SK-N-SH (cell line): ENCODE measurements around the gene SLC2A4. TPM values are rescaled to one million over a fixed set of nuclear protein-coding genes. Genes with fewer than 3 reads are reported as not detected.

Experiments
- CTCF ChIA-PET: fragments of 300-600, 350-600 bp; formaldehyde crosslinking; extraction: SDS; loops from one replicate; lab custom pipeline; 2021; lab: Yijun Ruan, JAX
- POLR2A ChIA-PET: fragments of 350-600 bp; sonication (Branson Sonifier 250); formaldehyde crosslinking; extraction: SDS; loops from one replicate; lab custom pipeline; 2020; ENCODE audit warnings: antibody characterized with exemption, inconsistent platforms; lab: Yijun Ruan, JAX
- DNase-seq: peaks from one replicate; pipeline ENCODE4 v3.0.0; 2012
- H2AFZ ChIP-seq: fragments of 200-600 bp; sonication (generic); 2 replicates; pipeline ENCODE4 v1.8.1; 2016; ENCODE audit warnings: antibody characterized with exemption, mild to moderate bottlenecking, low read depth
- H3F3A ChIP-seq: fragments of 200-600 bp; sonication (generic); replicated peaks from 2 replicates; pipeline ENCODE3; 2016; ENCODE audit warnings: antibody characterized with exemption, mild to moderate bottlenecking; ENCODE audit not compliant: insufficient read depth
- H3K27ac ChIP-seq, 2 experiments: fragments of 200-500 bp in 1 of 2; fragments of 200-600 bp in 1 of 2; sonication (Bioruptor generic) in 1 of 2; sonication (generic), shearing (Covaris generic) in 1 of 2; 2 replicates each; pipeline versions ENCODE4 v1.5.1 to v1.6.1; 2014 to 2016; ENCODE audit warnings: low read depth in 2 of 2, inconsistent platforms in 1 of 2, low read length in 1 of 2, mild to moderate bottlenecking in 1 of 2, mixed read lengths in 1 of 2
- H3K27me3 ChIP-seq: fragments of 200-600 bp; sonication (generic), shearing (Covaris generic); 2 replicates; pipeline ENCODE4 v1.6.1; 2016; ENCODE audit warnings: mixed run types; ENCODE audit not compliant: insufficient read depth
- H3K36me3 ChIP-seq, 2 experiments: fragments of 200-500 bp in 1 of 2; fragments of 200-600 bp in 1 of 2; sonication (Bioruptor generic) in 1 of 2; sonication (generic) in 1 of 2; replicated peaks in 1 of 2; 2 replicates each; pipeline versions ENCODE3 to v1.5.1; 2014 to 2016; ENCODE audit warnings: low read length in 1 of 2, mild to moderate bottlenecking in 1 of 2; ENCODE audit not compliant: insufficient read depth in 2 of 2, control insufficient read depth in 1 of 2
- H3K4me1 ChIP-seq, 2 experiments: fragments of 200-500 bp in 1 of 2; fragments of 200-600 bp in 1 of 2; sonication (Bioruptor generic) in 1 of 2; sonication (generic), shearing (Covaris generic) in 1 of 2; 2 replicates each; pipeline versions ENCODE4 v1.5.1 to v1.6.1; 2014 to 2016; ENCODE audit warnings: low read depth in 1 of 2, low read length in 1 of 2, mixed run types in 1 of 2; ENCODE audit not compliant: insufficient read depth in 2 of 2, control insufficient read depth in 1 of 2
- H3K4me2 ChIP-seq: fragments of 200-600 bp; sonication (generic), shearing (Covaris generic); 2 replicates; pipeline ENCODE4 v1.6.1; 2017; ENCODE audit warnings: mixed run types
- H3K4me3 ChIP-seq, 2 experiments: fragments of 200-500 bp in 1 of 2; fragments of 200-600 bp in 1 of 2; sonication (Bioruptor generic) in 1 of 2; sonication (generic), shearing (Covaris generic) in 1 of 2; 2 replicates each; pipeline versions ENCODE4 v1.5.1 to v1.8.1; 2014 to 2016; ENCODE audit warnings: low read depth in 2 of 2, inconsistent platforms in 1 of 2, low read length in 1 of 2, mild to moderate bottlenecking in 1 of 2, mixed read lengths in 1 of 2, moderate library complexity in 1 of 2
- H3K79me2 ChIP-seq: fragments of 200-600 bp; sonication (generic); 2 replicates; pipeline ENCODE4 v1.8.1; 2017; ENCODE audit warnings: mild to moderate bottlenecking; ENCODE audit not compliant: insufficient read depth
- H3K9ac ChIP-seq: fragments of 200-600 bp; sonication (generic); 2 replicates; pipeline ENCODE4 v1.6.1; 2017; ENCODE audit warnings: mixed run types
- H3K9me2 ChIP-seq: fragments of 200-600 bp; sonication (generic); 2 replicates; pipeline ENCODE4 v1.6.1; 2017; ENCODE audit warnings: mixed run types
- H3K9me3 ChIP-seq: fragments of 200-600 bp; sonication (generic); 2 replicates; pipeline ENCODE4 v1.6.1; 2017; ENCODE audit warnings: mixed run types, mild to moderate bottlenecking, moderate library complexity
- H4K20me1 ChIP-seq: fragments of 200-600 bp; sonication (generic); 2 replicates; pipeline ENCODE4 v1.6.1; 2017; ENCODE audit warnings: mild to moderate bottlenecking, mixed run types; ENCODE audit not compliant: insufficient read depth
- CHD2 ChIP-seq: fragments of 150-350 bp; IDR thresholded peaks from 2 replicates; pipeline ENCODE4 v1.6.1; 2018; ENCODE audit warnings: low read length; ENCODE audit not compliant: partially characterized antibody
- ELF1 ChIP-seq: IDR thresholded peaks from 2 replicates; pipeline ENCODE4 v1.4.0; 2012
- EP300 ChIP-seq, 2 experiments: IDR thresholded peaks; 2 replicates each; pipeline versions ENCODE4 v1.4.0 to v1.6.1; 2012; ENCODE audit warnings: borderline replicate concordance in 1 of 2, low read depth in 1 of 2, low read length in 1 of 2
- FOSL2 ChIP-seq: IDR thresholded peaks from 2 replicates; pipeline ENCODE4 v1.4.0; 2012; ENCODE audit warnings: low read depth, mild to moderate bottlenecking, moderate library complexity, borderline replicate concordance
- FOXJ3 ChIP-seq: sonication (generic); formaldehyde crosslinking; IDR thresholded peaks from 2 replicates; pipeline ENCODE4 v1.5.1; 2020; ENCODE audit warnings: mild to moderate bottlenecking, missing genetic modification reagents
- FOXM1 ChIP-seq: IDR thresholded peaks from 2 replicates; pipeline ENCODE4 v1.4.0; 2012; ENCODE audit warnings: low read depth, mild to moderate bottlenecking
- GABPA ChIP-seq: IDR thresholded peaks from 2 replicates; pipeline ENCODE4 v1.4.0; 2012; ENCODE audit warnings: low read depth, mild to moderate bottlenecking
- GATA2 ChIP-seq: sonication (generic); formaldehyde crosslinking; IDR thresholded peaks from 2 replicates; pipeline ENCODE4 v1.5.0; 2020; ENCODE audit warnings: mild to moderate bottlenecking, missing genetic modification reagents
- MEF2A ChIP-seq: IDR thresholded peaks from 2 replicates; pipeline ENCODE4 v1.4.0; 2012; ENCODE audit warnings: low read depth, borderline replicate concordance
- MXI1 ChIP-seq: IDR thresholded peaks from 2 replicates; pipeline ENCODE4 v1.6.1; 2012; ENCODE audit warnings: mild to moderate bottlenecking, low read depth, low read length, improper control_type of control experiment
- NRF1 ChIP-seq: IDR thresholded peaks from 2 replicates; pipeline ENCODE4 v1.6.1; 2012; ENCODE audit warnings: low read depth, mild to moderate bottlenecking, low read length
- RAD21 ChIP-seq: IDR thresholded peaks from 2 replicates; pipeline ENCODE4 v1.6.1; 2012; ENCODE audit warnings: mild to moderate bottlenecking, low read length
- RCOR1 ChIP-seq: fragments of 150-350 bp; IDR thresholded peaks from 2 replicates; pipeline ENCODE4 v1.6.1; 2017; ENCODE audit warnings: antibody characterized with exemption, low read length
- RXRA ChIP-seq: IDR thresholded peaks from 2 replicates; pipeline ENCODE4 v1.4.0; 2012; ENCODE audit warnings: low read depth, mild to moderate bottlenecking, borderline replicate concordance
- SIN3A ChIP-seq: IDR thresholded peaks from 2 replicates; pipeline ENCODE4 v1.6.1; 2012; ENCODE audit warnings: low read depth, mild to moderate bottlenecking, low read length, moderate library complexity, borderline replicate concordance
- SMC3 ChIP-seq: IDR thresholded peaks from 2 replicates; pipeline ENCODE4 v1.6.1; 2012; ENCODE audit warnings: low read depth, low read length, improper control_type of control experiment
- TAF1 ChIP-seq: IDR thresholded peaks from 2 replicates; pipeline ENCODE4 v1.6.1; 2012; ENCODE audit warnings: low read depth, mild to moderate bottlenecking, low read length, moderate library complexity, borderline replicate concordance
- TCF12 ChIP-seq: IDR thresholded peaks from 2 replicates; pipeline ENCODE4 v1.4.0; 2012
- WGBS: methylation state at CpG from one replicate; pipeline ENCODE4 v1.1.6; 2017; ENCODE audit warnings: low lambda C conversion rate; 5-methylcytosine and 5-hydroxymethylcytosine counted together
- polyA plus RNA-seq, 3 experiments: library from polyadenylated mRNA; depleted of rRNA; stranded (reverse); fragments of >200 nt; gene quantifications; 2 replicates each; pipeline ENCODE4 v1.2.3, GENCODE V29; 2012
- TF ChIP-seq, protein P1 (sequence below): IDR thresholded peaks from 2 replicates; pipeline ENCODE4 v1.4.0; 2012; ENCODE audit warnings: low read depth, borderline replicate concordance
- TF ChIP-seq, protein P2 (sequence below): IDR thresholded peaks from 2 replicates; pipeline ENCODE4 v1.4.0; 2012; ENCODE audit warnings: low read depth, borderline replicate concordance
- TF ChIP-seq, protein P3 (sequence below): IDR thresholded peaks from 2 replicates; pipeline ENCODE4 v1.4.0; 2012; ENCODE audit warnings: low read depth
- TF ChIP-seq, protein P4 (sequence below): fragments of 200-600 bp; sonication (generic); IDR thresholded peaks from 2 replicates; pipeline ENCODE4 v1.6.1; 2017; ENCODE audit warnings: antibody characterized with exemption, mild to moderate bottlenecking, moderate library complexity

The SLC2A4 gene
- polyA plus RNA-seq, 1 of the 3 experiments (the other 2 are of a cell fraction) = 0.44 TPM

- TF ChIP-seq FOXJ3 (CRISPR knock-in tag) (no peak), FOSL2 (no peak), ELF1 (peak; percentile 62; the same call in 1 of the 2 replicates), RXRA (no peak), SIN3A (0 out of 2 replicates have a peak, but pooled peaks have one; percentile 23), CHD2 (peak; percentile 41), NRF1 (peak; percentile 68), GABPA (peak; percentile 91), RAD21 (no peak)
Measured at GRCh38 chr17:7251661-7252175, 29.8 kb upstream of the SLC2A4 start, which contains the start of gene CTDNEP1 (continued).

DNA sequence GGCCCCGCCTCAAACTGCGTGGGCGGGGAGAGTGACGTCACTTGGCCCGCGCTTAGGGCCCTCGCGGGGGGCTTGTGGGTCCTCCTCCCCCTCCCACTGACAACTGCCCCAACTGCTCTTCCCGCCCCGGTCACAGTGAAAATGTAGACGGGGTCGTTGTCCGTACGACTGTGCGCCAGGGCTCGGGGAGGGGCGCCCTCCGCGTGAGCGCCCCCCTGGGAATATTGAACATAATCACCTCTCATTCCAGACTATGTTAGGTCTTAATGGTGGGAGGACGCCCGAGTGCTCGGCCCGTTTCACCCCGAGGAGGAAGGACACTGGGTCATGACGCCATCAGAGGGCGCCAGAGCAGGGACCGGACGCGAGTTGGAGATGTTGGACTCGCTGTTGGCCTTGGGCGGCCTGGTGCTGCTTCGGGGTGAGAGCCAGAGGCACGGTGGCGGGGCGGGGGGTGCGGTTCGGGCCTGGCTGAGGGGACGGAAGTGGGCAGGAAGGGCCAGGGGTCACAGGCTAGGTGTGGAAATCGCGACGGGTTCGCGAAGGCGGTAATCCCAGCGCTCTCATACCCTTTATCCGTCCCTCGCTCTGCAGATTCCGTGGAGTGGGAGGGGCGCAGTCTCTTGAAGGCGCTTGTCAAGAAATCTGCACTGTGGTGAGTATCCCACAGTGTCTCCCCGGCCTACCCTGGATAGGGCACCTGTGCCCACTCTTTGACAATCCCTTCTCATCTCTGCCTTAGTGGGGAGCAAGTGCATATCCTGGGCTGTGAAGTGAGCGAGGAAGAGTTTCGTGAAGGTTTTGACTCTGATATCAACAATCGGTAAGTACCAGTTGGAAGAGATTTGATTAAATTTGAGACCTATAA lies 29.1 kb upstream of the SLC2A4 start, which contains the start of gene ELP5:
TSS of gene ELP5 (plus strand) at position 40 of the 868 bp plus-strand sequence. CDS start at position 376, 336 bp downstream.
- no peaks in the 10 kb centered on the region for H3K27me3 ChIP-seq
- peak within 1 kb of the TSS; percentile 94 for H3K9ac ChIP-seq
- WGBS = under 1% methylated on average over 24 of the region's 55 CpGs
- peak; percentile 91 for DNase-seq
- peak; percentile 38 for TF ChIP-seq RAD21
- TF ChIP-seq FOXM1 = no peak
- peak; percentile 48 for TF ChIP-seq MXI1
- TF ChIP-seq FOXJ3 (CRISPR knock-in tag) = no peak
- peak; percentile 60 for TF ChIP-seq ELF1
- TF ChIP-seq, protein P1, sequence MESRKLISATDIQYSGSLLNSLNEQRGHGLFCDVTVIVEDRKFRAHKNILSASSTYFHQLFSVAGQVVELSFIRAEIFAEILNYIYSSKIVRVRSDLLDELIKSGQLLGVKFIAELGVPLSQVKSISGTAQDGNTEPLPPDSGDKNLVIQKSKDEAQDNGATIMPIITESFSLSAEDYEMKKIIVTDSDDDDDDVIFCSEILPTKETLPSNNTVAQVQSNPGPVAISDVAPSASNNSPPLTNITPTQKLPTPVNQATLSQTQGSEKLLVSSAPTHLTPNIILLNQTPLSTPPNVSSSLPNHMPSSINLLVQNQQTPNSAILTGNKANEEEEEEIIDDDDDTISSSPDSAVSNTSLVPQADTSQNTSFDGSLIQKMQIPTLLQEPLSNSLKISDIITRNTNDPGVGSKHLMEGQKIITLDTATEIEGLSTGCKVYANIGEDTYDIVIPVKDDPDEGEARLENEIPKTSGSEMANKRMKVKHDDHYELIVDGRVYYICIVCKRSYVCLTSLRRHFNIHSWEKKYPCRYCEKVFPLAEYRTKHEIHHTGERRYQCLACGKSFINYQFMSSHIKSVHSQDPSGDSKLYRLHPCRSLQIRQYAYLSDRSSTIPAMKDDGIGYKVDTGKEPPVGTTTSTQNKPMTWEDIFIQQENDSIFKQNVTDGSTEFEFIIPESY = no peak
- TF ChIP-seq, protein P2, sequence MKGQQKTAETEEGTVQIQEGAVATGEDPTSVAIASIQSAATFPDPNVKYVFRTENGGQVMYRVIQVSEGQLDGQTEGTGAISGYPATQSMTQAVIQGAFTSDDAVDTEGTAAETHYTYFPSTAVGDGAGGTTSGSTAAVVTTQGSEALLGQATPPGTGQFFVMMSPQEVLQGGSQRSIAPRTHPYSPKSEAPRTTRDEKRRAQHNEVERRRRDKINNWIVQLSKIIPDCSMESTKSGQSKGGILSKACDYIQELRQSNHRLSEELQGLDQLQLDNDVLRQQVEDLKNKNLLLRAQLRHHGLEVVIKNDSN = no peak
- 0 out of 2 replicates have a peak, but pooled peaks have one; percentile 17 for TF ChIP-seq SIN3A
- TF ChIP-seq TCF12 = 0 out of 2 replicates have a peak, but pooled peaks have one; percentile 13
- peak; percentile 39 for TF ChIP-seq SMC3
- TF ChIP-seq MEF2A = no peak
- TF ChIP-seq, protein P3, sequence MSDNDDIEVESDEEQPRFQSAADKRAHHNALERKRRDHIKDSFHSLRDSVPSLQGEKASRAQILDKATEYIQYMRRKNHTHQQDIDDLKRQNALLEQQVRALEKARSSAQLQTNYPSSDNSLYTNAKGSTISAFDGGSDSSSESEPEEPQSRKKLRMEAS = peak; percentile 75; the same call in 1 of the 2 replicates
- 0 out of 2 replicates have a peak, but pooled peaks have one; percentile 5 for TF ChIP-seq RCOR1
- no peak; the same call in 1 of the 2 replicates for TF ChIP-seq GATA2
- peak in 1 of 2 experiments; percentile 2; a peak in 1 of 4 replicates for TF ChIP-seq EP300 (IDR thresholded peaks at IDR 0.05; ENCODE audit: borderline replicate concordance in 1 of 2, low read depth in 1 of 2, low read length in 1 of 2)
- TF ChIP-seq, protein P4, sequence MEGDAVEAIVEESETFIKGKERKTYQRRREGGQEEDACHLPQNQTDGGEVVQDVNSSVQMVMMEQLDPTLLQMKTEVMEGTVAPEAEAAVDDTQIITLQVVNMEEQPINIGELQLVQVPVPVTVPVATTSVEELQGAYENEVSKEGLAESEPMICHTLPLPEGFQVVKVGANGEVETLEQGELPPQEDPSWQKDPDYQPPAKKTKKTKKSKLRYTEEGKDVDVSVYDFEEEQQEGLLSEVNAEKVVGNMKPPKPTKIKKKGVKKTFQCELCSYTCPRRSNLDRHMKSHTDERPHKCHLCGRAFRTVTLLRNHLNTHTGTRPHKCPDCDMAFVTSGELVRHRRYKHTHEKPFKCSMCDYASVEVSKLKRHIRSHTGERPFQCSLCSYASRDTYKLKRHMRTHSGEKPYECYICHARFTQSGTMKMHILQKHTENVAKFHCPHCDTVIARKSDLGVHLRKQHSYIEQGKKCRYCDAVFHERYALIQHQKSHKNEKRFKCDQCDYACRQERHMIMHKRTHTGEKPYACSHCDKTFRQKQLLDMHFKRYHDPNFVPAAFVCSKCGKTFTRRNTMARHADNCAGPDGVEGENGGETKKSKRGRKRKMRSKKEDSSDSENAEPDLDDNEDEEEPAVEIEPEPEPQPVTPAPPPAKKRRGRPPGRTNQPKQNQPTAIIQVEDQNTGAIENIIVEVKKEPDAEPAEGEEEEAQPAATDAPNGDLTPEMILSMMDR = peak; percentile 46
- TF ChIP-seq TAF1 = 0 out of 2 replicates have a peak, but pooled peaks have one; percentile 68
- peaks cover 12% of the 10 kb centered on the region for H3F3A ChIP-seq
- POLR2A ChIA-PET = interaction anchor here (1.1 to 1.6 kb wide), 3 partner anchors 10 to 31 kb away, joined by 6 to 7 read pairs (median 6); partner anchors contain the start of genes GABARAP and PHF23
- H3K4me3 ChIP-seq = peak within 1 kb of the TSS; percentile 81 to 95
- H3K36me3 ChIP-seq = peaks cover 13 to 17% of the 10 kb centered on the region in 2 experiments
- no peaks in the 10 kb centered on the region for H3K9me3 ChIP-seq
- H3K4me2 ChIP-seq = peak within 1 kb of the TSS; percentile 95
- H2AFZ ChIP-seq = peak within 1 kb of the TSS; percentile 91
- H3K79me2 ChIP-seq = peaks cover 56% of the 10 kb centered on the region
- H3K4me1 ChIP-seq = peaks cover 9 to 23% of the 10 kb centered on the region in 2 experiments; a peak in 3 of 4 replicates
- H3K27ac ChIP-seq = peak within 1 kb of the TSS; percentile 97 to 99
- no peaks in the 10 kb centered on the region for H3K9me2 ChIP-seq
- H4K20me1 ChIP-seq = no peaks in the 10 kb centered on the region
- CTCF ChIA-PET = interaction anchor here (1.0 to 1.6 kb wide), 4 partner anchors 9 to 207 kb away, joined by 3 to 14 read pairs (median 4); no protein-coding TSS in a partner anchor
